NCI-H128 (cell line): ENCODE results near the gene TCF15.

ENCODE experiments used
- DNase-seq: peaks from one replicate; lab custom pipeline; 2025; ENCODE audit not compliant: unreplicated experiment; lab: John Stamatoyannopoulos, UW

The TCF15 gene, protein sequence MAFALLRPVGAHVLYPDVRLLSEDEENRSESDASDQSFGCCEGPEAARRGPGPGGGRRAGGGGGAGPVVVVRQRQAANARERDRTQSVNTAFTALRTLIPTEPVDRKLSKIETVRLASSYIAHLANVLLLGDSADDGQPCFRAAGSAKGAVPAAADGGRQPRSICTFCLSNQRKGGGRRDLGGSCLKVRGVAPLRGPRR

DNA sequence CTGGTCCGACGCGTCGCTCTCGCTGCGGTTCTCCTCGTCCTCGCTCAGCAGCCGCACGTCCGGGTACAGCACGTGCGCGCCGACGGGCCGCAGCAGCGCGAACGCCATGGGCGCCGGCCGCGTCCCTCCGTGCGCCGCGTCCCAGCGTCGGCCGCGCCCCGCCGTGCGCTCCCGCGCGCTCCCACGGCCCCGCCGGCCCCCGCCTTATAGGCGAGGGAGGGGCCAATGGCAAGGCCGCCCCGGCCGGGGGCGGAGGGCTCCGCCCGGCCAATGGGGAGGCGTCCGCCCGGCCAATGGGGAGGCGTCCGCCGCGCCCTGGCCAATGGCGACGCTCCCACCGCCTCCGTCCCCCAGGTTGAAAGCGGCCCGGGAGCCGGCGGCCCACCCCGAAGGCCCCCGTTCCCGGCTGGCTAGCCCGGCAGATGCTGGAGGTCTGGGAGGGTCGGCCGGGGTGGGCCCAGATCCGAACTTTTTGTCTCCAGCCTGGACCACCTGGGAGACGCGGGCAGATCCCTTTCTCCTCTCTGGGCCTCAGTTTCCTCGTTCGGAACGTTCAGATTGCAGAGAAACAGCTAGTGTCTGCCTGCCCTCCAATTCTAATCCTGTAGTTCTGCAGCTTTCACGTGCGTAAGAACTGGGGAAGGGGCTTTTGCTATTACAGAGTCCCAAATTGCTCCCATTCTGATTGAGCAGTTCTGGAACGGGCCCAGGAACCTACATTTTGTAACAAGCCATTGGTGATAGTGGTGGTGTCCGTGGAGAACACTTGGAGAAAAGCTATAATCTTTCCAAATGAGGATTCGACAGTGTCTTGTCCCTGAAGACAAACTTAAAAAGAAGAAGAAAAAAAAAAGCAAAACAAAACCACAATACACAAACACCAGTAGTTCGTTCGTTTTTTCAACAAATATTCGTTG lies at the start of gene TCF15:
Gene TCF15 (minus strand): TSS at position 180 of the 917 bp plus-strand sequence. CDS start 72 bp downstream, at position 108.
- no peak for DNase-seq

DNA sequence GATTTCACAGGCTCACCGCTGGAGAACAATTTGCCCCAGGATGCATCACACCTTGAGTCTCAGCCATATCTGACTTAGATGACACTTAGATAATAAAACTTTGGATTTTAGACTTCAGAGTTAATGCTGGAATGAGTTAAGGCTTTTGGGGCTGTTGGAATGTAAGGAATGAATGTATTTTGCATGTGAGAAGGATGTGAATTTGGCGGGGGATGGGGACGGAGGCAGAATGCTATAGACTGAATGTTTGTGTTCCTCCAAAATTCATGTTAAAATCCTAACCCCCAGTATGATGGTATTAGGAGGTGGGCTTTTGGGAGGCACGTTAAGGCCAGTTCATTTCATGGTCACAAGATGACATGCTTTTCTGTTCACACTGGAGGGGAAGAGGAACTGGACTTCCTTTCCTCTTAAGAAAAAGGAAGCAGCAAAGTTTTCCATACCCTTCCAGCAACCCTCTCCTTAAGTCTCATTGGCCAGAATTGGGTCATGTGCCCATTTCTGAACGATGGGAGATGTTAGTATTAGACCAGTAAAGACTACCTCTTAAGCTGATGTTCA lies 48.7 kb upstream of the TCF15 start:
- DNase-seq: no peak

DNA sequence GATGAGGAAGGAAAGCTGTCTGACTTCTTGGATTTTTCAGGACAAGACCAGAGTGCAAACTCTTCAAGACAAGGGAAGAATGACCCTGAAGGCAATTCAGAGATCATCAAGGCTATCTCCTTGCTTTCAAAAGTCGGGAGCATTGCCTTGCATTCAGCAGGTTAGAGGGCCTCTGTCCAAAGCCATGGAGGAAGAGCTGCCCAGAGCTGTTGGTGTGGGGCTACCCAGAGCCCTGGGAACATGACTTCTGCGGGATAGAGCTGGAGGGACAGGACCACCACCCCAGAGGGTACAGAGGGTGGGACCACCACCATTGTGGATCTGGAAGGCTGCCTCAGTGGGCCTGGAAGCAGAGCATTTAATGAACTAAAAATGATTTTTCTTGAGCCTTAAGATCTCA lies 48.1 kb upstream of the TCF15 start:
- no peak for DNase-seq

- DNase-seq: no peak
These were observed 45.9 kb upstream of the TCF15 start for GRCh38 chr20:655726-656624.

DNA sequence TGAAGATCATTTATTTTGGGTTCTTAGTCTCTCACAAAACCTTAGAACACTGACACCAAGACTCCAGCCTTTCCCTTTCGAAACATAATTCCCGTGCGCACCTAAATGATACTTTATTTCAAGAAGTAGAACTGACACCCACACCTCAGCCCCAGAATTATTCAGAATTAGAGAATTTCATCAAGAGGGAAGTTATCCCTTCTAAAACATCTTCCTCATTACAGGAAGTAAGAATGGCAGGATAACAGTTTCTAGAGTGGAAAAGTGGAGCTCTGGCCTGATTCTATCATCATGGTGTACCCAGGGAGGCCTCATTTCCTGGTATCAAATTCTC lies 44.3 kb upstream of the TCF15 start:
- DNase-seq: no peak

DNA sequence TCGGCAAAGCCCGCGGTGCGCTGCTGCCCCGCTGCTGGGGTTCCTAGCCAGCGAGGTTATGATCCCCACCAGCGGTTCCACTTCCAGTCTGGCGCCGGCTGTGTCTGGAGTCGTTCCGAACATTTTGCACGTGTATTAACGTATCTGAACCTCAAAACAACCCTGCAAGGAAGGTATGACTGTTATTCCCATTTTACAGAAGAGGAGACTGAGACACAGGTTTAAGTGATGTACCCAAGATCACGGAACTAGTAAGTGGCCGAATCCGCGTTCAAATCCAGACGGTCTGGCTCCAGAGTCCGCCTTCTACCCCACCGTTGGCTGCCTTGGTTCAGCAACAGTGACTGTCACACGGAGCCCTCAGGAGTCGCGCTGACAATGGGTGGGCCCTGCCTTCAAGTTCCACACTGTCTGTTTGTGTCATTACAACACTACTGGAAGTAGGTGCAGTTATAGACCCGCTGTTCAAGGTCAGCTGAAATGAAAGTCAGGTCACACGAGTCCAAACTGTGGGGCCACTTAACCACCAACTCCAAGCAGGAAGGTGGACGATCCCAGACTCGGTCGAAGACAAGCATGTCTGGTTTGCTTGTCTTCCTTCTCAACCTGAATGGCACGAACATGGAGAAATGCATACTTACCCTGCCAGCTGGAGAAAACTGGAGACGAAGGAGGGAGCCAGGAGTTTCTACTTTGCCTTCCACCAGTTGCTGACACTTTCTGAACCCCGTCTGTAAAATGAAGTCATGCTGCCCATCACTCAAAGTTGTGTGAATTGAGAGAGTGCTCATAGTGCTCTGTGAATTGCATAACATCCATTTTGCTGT lies 43.7 kb upstream of the TCF15 start:
- DNase-seq: no peak

- no peak for DNase-seq
These were observed 43.0 kb upstream of the TCF15 start, which contains the start of gene SRXN1 for GRCh38 chr20:653110-653589. SRXN1 (minus strand) TSS chr20:653200; CDS start chr20:653185, 15 bp downstream.

GRCh38 chr20:652615-653109 lies 42.6 kb upstream of the TCF15 start:
- DNase-seq: no peak

GRCh38 chr20:651713-652614 lies 41.9 kb upstream of the TCF15 start:
- DNase-seq: no peak

GRCh38 chr20:650954-651353 lies 40.8 kb upstream of the TCF15 start:
- DNase-seq: no peak

GRCh38 chr20:650281-650680 lies 40.2 kb upstream of the TCF15 start:
- DNase-seq: no peak

GRCh38 chr20:647479-648019 lies 37.4 kb upstream of the TCF15 start:
- DNase-seq: no peak

- no peak for DNase-seq
These were observed 36.7 kb upstream of the TCF15 start for GRCh38 chr20:646868-647233.

DNA sequence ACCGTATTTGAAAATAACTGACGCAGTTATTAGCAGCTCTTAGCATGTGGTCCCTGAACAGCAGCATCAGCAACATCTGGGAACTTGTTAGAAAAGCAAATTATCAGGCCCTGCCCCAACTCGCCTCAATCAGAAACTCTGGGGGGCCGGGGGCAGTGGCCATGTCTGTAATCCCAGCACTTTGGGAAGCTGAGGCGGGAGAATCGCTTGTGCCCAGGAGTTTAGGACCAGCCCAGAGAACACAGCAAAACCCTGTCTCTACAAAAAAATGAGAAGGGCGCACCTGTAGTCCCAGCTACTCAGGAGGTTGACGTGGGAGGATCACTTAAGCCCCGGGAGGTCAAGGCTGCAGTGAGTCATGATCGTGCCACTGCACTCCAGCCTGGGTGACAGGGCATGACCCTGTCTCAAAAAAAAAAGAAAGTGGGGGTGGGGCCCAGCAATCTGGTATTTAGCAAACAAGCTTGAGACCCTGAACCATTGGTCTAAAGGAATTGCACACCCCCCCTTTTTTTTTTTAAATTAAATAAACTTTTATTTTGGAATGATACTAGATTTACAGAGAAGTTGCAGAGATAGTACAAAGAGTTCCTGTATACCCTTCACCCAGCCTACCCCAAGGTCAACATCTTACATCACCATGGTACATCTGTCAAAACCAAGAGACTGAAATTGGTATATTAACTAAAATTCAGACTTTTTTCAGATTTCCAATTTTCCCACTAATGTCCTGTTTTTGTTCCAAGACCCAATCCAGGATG lies 36.2 kb upstream of the TCF15 start:
- DNase-seq: no peak

DNA sequence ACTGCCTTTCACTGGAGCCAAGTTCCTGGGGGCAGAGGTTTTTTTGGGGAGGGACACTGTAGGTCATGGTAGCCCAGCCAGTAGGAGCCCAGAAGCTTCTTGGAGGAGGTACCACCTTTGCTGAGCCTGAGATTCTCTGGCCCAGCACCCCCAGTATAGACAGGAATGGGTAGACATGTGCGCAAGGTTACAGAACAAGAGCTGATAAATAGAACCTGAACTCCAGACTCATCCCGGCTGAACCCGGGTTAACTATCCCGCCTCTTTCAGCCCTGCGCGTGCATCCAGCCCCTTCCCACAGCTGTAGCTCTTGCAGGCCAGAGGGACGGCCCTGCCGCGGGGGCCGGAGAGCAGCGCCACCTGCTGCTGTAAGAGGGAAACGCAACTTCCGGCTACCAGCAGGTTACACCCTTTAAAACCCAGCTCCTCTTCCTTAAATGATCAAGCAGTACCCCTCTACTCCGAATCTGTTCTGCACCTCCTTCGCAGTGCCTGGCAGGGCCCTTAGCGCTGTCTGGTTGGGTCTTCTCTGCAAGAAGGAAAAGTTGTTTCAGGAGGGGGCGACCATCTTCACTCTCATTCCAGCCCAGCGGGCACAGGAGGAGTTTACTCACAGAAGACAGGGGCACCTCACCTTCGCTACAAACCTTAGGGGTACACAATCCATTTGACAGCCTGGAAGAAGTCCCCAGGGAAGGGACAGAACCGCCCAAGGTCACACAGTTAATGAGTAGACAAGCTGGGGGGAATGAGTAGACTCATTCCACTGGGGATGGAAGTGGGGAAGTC lies 35.4 kb upstream of the TCF15 start:
- no peak for DNase-seq

- DNase-seq: no peak
These were observed 34.7 kb upstream of the TCF15 start for GRCh38 chr20:644692-645317.
